ENCODE data around the gene CASZ1. TPM values are rescaled to one million over a fixed set of nuclear protein-coding genes. Genes with fewer than 3 reads are reported as not detected.

Gene CASZ1
- 11.8 and 17.9 TPM in 2 replicates for total RNA-seq

- TF ChIP-seq, protein P1, sequence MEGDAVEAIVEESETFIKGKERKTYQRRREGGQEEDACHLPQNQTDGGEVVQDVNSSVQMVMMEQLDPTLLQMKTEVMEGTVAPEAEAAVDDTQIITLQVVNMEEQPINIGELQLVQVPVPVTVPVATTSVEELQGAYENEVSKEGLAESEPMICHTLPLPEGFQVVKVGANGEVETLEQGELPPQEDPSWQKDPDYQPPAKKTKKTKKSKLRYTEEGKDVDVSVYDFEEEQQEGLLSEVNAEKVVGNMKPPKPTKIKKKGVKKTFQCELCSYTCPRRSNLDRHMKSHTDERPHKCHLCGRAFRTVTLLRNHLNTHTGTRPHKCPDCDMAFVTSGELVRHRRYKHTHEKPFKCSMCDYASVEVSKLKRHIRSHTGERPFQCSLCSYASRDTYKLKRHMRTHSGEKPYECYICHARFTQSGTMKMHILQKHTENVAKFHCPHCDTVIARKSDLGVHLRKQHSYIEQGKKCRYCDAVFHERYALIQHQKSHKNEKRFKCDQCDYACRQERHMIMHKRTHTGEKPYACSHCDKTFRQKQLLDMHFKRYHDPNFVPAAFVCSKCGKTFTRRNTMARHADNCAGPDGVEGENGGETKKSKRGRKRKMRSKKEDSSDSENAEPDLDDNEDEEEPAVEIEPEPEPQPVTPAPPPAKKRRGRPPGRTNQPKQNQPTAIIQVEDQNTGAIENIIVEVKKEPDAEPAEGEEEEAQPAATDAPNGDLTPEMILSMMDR (conservative IDR thresholded peaks at IDR 0.05; ENCODE audit: low read depth, low read length), result no peak
- peak within 1 kb of the TSS; percentile 62 for H3K4me3 ChIP-seq (ENCODE audit: low read depth, low read length)
- DNase-seq (ENCODE audit: low read depth), result no peak
Observed at GRCh38 chr1:10796029-10796944, at the start of gene CASZ1. Gene CASZ1, minus strand, starts transcription at chr1:10796646. Its CDS starts 102,757 bp downstream, at chr1:10693889.

DNA sequence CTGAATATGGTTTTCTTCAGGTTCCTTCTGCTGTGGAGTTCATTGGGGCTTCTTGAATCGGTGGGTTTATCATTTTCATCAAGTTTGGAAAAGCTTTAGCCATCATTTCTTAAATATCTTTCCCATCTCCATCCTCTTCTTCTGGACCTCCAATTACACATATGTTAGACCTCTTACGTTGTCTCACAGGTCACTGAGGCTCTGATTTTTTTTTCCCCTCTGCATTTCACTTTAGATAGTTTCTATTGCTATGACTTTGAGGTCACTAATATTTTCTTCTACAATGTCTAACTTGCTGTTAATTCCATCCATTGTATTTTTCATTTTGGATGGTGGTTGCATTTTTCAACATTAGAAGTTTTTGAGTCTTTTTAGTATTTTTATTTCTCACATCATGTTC is 47.3 kb upstream of the CASZ1 start:
- TF ChIP-seq, protein P1 (conservative IDR thresholded peaks at IDR 0.05; ENCODE audit: low read depth, low read length), result no peak
- no peak for DNase-seq (ENCODE audit: low read depth)

DNA sequence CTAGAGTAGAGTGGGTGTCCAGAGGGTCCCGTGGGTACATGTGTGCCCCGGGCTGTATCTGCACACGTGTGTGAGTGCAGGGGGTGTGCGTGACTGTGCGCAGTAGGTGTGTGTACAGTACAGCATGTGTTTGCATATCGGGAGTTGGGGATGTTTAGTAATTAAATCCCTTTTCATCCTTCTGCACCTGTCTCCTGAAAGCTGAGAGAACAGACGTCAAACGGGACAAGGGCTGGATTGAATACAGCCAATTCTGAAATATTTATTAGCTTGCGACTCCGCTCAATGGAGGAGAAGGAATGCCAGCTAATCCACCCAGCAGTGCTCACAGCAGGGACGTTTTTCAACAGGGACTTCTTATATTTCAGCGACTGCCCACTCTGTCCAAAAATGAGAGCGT is 44.7 kb upstream of the CASZ1 start:
- TF ChIP-seq, protein P1 (conservative IDR thresholded peaks at IDR 0.05; ENCODE audit: low read depth, low read length), result no peak
- H3K4me3 ChIP-seq (ENCODE audit: low read depth, low read length), result no peak overlapping the region
- no peak for DNase-seq (ENCODE audit: low read depth)

More for the DNA sequence above, 47.3 kb upstream of the CASZ1 start:
- no peak overlapping the region for H3K4me3 ChIP-seq (ENCODE audit: low read depth, low read length)

DNA sequence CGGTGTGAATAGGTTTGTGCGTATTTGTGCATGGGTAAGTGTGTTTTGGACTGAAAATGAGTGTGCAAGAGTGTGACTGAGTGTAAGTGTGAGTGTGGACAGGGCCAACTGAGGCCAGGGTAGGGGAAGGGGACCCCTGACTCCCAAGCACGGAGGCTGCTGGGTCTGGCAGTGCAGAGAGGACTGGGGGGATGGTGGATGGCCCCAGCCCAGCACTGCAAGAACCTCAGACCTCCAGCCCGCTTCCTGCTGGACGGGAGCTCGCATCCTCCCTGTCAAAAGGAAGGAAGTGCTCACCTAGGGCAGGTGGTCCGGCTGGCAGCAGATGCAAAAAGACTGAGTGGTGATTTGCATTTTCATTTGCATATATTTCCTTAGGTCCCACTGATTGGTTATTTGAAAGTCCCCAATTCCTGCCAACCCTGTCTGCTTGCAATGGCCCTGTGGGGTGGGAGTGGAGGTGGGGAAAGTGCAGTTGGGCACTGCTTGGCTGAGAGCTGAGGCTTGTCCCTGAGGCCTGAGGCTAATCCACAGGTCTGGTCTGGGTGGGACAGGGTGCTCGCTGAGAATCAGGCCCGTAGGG is 42.8 kb upstream of the CASZ1 start:
- TF ChIP-seq, protein P1 (conservative IDR thresholded peaks at IDR 0.05; ENCODE audit: low read depth, low read length), result no peak
- DNase-seq (ENCODE audit: low read depth), result no peak
- H3K4me3 ChIP-seq (ENCODE audit: low read depth, low read length), result no peak overlapping the region

DNA sequence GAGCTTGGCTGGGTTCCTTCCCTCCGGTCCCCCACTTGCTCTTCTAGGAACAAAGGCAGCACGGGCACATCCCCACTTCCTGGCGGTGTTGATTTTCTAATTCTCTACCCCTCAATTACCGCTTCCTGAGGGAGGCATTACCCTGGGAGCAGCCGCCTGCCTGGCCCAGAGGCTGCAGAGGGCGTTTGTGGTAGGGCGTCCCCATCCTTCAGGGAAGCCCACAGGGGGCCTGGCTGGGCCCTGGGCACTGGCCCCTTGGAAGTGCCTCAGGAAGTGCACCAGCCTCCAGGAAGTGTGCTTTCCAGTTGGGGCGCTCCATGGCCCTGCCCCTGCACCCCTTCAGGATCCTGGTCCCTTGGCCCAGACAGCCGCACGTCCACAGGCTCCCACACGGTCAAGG is 42.1 kb upstream of the CASZ1 start:
- no peak for DNase-seq (ENCODE audit: low read depth)
- TF ChIP-seq, protein P1 (conservative IDR thresholded peaks at IDR 0.05; ENCODE audit: low read depth, low read length), result no peak
- H3K4me3 ChIP-seq (ENCODE audit: low read depth, low read length), result no peak overlapping the region

GRCh38 chr1:10836726-10837125 is 40.3 kb upstream of the CASZ1 start:
- DNase-seq (ENCODE audit: low read depth), result no peak
- H3K4me3 ChIP-seq (ENCODE audit: low read depth, low read length), result no peak overlapping the region
- TF ChIP-seq, protein P1 (conservative IDR thresholded peaks at IDR 0.05; ENCODE audit: low read depth, low read length), result no peak

Data from epithelial cell of proximal tubule (primary cell).